K562 (cell line): ENCODE measurements around the gene DTWD2. TPM values are rescaled to one million over a fixed set of nuclear protein-coding genes. Genes with fewer than 3 reads are reported as not detected.

ENCODE experiments used
- ATAC-seq: fragments of 200-7000 bp; cut with Tn5 transposase; 3 replicates; pipeline ENCODE4 v1.9.1; 2020; ENCODE audit warnings: moderate library complexity
- BruUV-seq: library from RNA; stranded (reverse); fragments of 400-500 nt; replicated peaks from 2 replicates; lab custom pipeline; 2021; lab: Mats Ljungman, UMichigan
- CTCF ChIA-PET: fragments of 300-600 bp; formaldehyde crosslinking; extraction: SDS; loops from one replicate; lab custom pipeline; 2021; ENCODE audit warnings: low intra/inter-chr PET ratio; lab: Yijun Ruan, JAX
- POLR2A ChIA-PET: fragments of 300-600, 350-650 bp; sonication (Branson Sonifier 250); formaldehyde crosslinking; extraction: SDS; loops from one replicate; lab custom pipeline; 2021; ENCODE audit warnings: antibody characterized with exemption, inconsistent platforms; lab: Yijun Ruan, JAX
- DNase-seq, 4 experiments: peaks; one replicate each; pipeline versions ENCODE4 v3.0.0 to v3.0.0-alpha.2; 2011 to 2018; ENCODE audit warnings: low spot score in 3 of 4, mixed read lengths in 3 of 4; ENCODE audit errors: extremely low read depth in 1 of 4
- FAIRE-seq: peaks from 2 replicates; lab custom pipeline; 2011; peaks lifted over from hg19 to GRCh38; lab: Jason Lieb, UNC
- H2AFZ ChIP-seq: 2 replicates; pipeline ENCODE4 v1.6.0; 2011; ENCODE audit warnings: low read depth, low read length, control low read depth, inconsistent platforms
- H3K27ac ChIP-seq: fragments of 200-600 bp; 3 replicates; pipeline ENCODE4 v1.8.0; 2011; ENCODE audit warnings: low read depth, mild to moderate bottlenecking, control low read depth, inconsistent platforms, low read length, moderate library complexity, mixed read lengths; ENCODE audit errors: extremely low read depth
- H3K27me3 ChIP-seq, 2 experiments: fragments of 300-600 bp in 1 of 2; 2 replicates in 1 of 2; 3 replicates in 1 of 2; pipeline versions ENCODE4 v1.6.0 to v1.8.0; 2011; ENCODE audit warnings: inconsistent platforms in 2 of 2, low read length in 2 of 2, mild to moderate bottlenecking in 1 of 2, mixed read lengths in 1 of 2, moderate library complexity in 1 of 2; ENCODE audit not compliant: control insufficient read depth in 2 of 2, insufficient read depth in 2 of 2
- H3K36me3 ChIP-seq: fragments of 300-600 bp; 3 replicates; pipeline ENCODE4 v1.8.0; 2011; ENCODE audit warnings: mild to moderate bottlenecking, low read length, inconsistent platforms; ENCODE audit not compliant: control insufficient read depth, insufficient read depth
- H3K4me1 ChIP-seq, 2 experiments: fragments of 200-600 bp in 1 of 2; replicated peaks in 1 of 2; 2 replicates in 1 of 2; 3 replicates in 1 of 2; pipeline versions ENCODE4 v1.5.1 to v1.8.0; 2011; ENCODE audit warnings: inconsistent platforms in 2 of 2, low read length in 2 of 2, mild to moderate bottlenecking in 1 of 2, mixed read lengths in 1 of 2, moderate library complexity in 1 of 2; ENCODE audit not compliant: control insufficient read depth in 2 of 2, insufficient read depth in 2 of 2
- H3K4me2 ChIP-seq: 2 replicates; pipeline ENCODE4 v1.6.1; 2011; ENCODE audit warnings: low read length, control low read depth, inconsistent platforms, mixed read lengths; ENCODE audit not compliant: insufficient read depth
- H3K4me3 ChIP-seq: fragments of 200-600 bp; sonication (generic), shearing (Covaris generic); 2 replicates; pipeline ENCODE4 v1.5.1; 2016; ENCODE audit warnings: control low read depth, inconsistent platforms
- H3K79me2 ChIP-seq: fragments of 200-600 bp; 3 replicates; pipeline ENCODE4 v1.8.0; 2011; ENCODE audit warnings: low read length, inconsistent platforms; ENCODE audit not compliant: control insufficient read depth, insufficient read depth
- H3K9ac ChIP-seq, 2 experiments: 2 replicates each; pipeline versions ENCODE4 v1.6.0 to v1.6.1; 2011; ENCODE audit warnings: low read depth in 2 of 2, low read length in 2 of 2, control low read depth in 1 of 2, inconsistent platforms in 1 of 2, mild to moderate bottlenecking in 1 of 2, mixed read lengths in 1 of 2; ENCODE audit not compliant: insufficient read depth in 1 of 2
- H3K9me1 ChIP-seq: one replicate; pipeline ENCODE4 v1.6.0; 2011; ENCODE audit warnings: inconsistent platforms, mild to moderate bottlenecking, low read length, moderate library complexity; ENCODE audit not compliant: control insufficient read depth, insufficient read depth
- H3K9me3 ChIP-seq: replicated peaks from 2 replicates; pipeline ENCODE4 v1.5.1; 2011; ENCODE audit warnings: low read depth, low read length, inconsistent platforms; ENCODE audit not compliant: control insufficient read depth, insufficient read depth
- H4K20me1 ChIP-seq: replicated peaks from 2 replicates; pipeline ENCODE4 v1.6.1; 2011; ENCODE audit warnings: low read length, inconsistent platforms, mixed read lengths; ENCODE audit not compliant: control insufficient read depth, insufficient read depth
- FOXJ2 ChIP-seq: fragments of 200-800 bp; sonication (Bioruptor generic); IDR thresholded peaks from 2 replicates; pipeline ENCODE4 v1.6.1; 2016; ENCODE audit warnings: missing genetic modification characterization, missing compliant biosample characterization
- NONO ChIP-seq, 2 experiments: fragments of 200-400 bp in 1 of 2; fragments of 450-650 bp in 1 of 2; formaldehyde crosslinking in 1 of 2; IDR thresholded peaks; 2 replicates each; pipeline ENCODE4 v1.6.1; 2017; ENCODE audit warnings: low read depth in 2 of 2, mild to moderate bottlenecking in 2 of 2, moderate library complexity in 2 of 2, low read length in 1 of 2
- RFX1 ChIP-seq: fragments of 450-650 bp; IDR thresholded peaks from 2 replicates; pipeline ENCODE4 v1.6.1; 2016; ENCODE audit warnings: mild to moderate bottlenecking, moderate library complexity
- ZFP36 ChIP-seq: fragments of 150-350 bp; IDR thresholded peaks from 2 replicates; pipeline ENCODE4 v1.6.1; 2018; ENCODE audit warnings: low read length, low read depth; ENCODE audit not compliant: partially characterized antibody
- WGBS: fragments of 100-300 bp; shearing (Covaris generic); methylation state at CpG from one replicate; pipeline ENCODE4 v1.1.6; 2016; ENCODE audit warnings: low coverage, mixed read lengths; ENCODE audit not compliant: insufficient coverage; ENCODE audit errors: missing lambda C conversion rate; 5-methylcytosine and 5-hydroxymethylcytosine counted together
- in situ Hi-C: fragments of 300-500 bp; cut with MboI; formaldehyde crosslinking; loops from 4 replicates; pipeline ENCODE4 v1.15.0; 2018; ENCODE audit warnings: inconsistent platforms, mixed read lengths
- intact Hi-C: fragments of 100-400 bp; cut with micrococcal nuclease; formaldehyde crosslinking; loops from 2 replicates; pipeline ENCODE4 v1.14.2; 2022
- polyA plus RNA-seq, 8 experiments: library from polyadenylated mRNA; depleted of rRNA in 4 of 8; stranded (reverse) in 5 of 8; unstranded in 3 of 8; fragments of >200 nt; fragmentation: Nextera tagmentation in 2 of 8; fragmentation: Illumina TruSeq in 1 of 8; extraction: Ambion mirVana in 2 of 8; extraction: Trizol in 1 of 8; gene quantifications; 2 replicates each; pipeline versions ENCODE4 v1.2.1 to v1.2.3, GENCODE V29; 2011 to 2014; ENCODE audit warnings: inconsistent platforms in 1 of 8, missing spikeins in 1 of 8
- total RNA-seq, 7 experiments: library from RNA; depleted of rRNA in 6 of 7; stranded (reverse); fragments of >200 nt in 6 of 7; fragmentation: Illumina TruSeq in 2 of 7; extraction: Trizol in 2 of 7; gene quantifications; 2 replicates each; pipeline versions ENCODE4 v1.2.1 to v1.2.3, GENCODE V29; 2011 to 2021; ENCODE audit warnings: low replicate concordance in 1 of 7

Gene DTWD2
- total and polyA plus RNA-seq, 9 of the 15 experiments (the other 6 are each of a cell fraction or from before 2014, with no cell fraction given), result 0.99 to 10.8 (median 4.1) TPM

GRCh38 chr5:119037496-119038215, 49.3 kb upstream of the DTWD2 start:
- DNase-seq, result no peak
- no peaks in the 10 kb centered on the region for H3K4me1 ChIP-seq
- TF ChIP-seq RFX1, result peak; percentile 28; the same call in 1 of the 2 replicates
- TF ChIP-seq FOXJ2 (tag), result no peak
- TF ChIP-seq NONO (IDR thresholded peaks at IDR 0.05; ENCODE audit: low read depth in 2 of 2, low read length in 1 of 2), result no peak
- no peak for TF ChIP-seq ZFP36
- no peak for ATAC-seq
- 80% methylated on average over 12 of the region's 16 CpGs for WGBS
- H3K27me3 ChIP-seq, result no peaks in the 10 kb centered on the region
- no peak overlapping the region for H3K4me2 ChIP-seq
- no peak overlapping the region for H2AFZ ChIP-seq
- BruUV-seq, result no TSS peak
- in situ Hi-C loops (no loop called here), intact Hi-C loops (no loop called here)
- H4K20me1 ChIP-seq, result no peaks in the 10 kb centered on the region
- no peaks in the 10 kb centered on the region for H3K79me2 ChIP-seq
- no peak overlapping the region for H3K27ac ChIP-seq
- ChIA-PET CTCF (no interaction called here), POLR2A (no interaction called here)
- no peaks in the 10 kb centered on the region for H3K9me1 ChIP-seq
- no peak overlapping the region for H3K9ac ChIP-seq
- FAIRE-seq, result no peak
- no peaks in the 10 kb centered on the region for H3K9me3 ChIP-seq
- H3K4me3 ChIP-seq, result no peak overlapping the region
- H3K36me3 ChIP-seq, result no peaks in the 10 kb centered on the region
